ENCODE measurements around the gene HNRNPA0.

The HNRNPA0 gene

GRCh38 chr5:137754961-137755762 lies 999 bp upstream of the HNRNPA0 start:
- DNase-seq (ENCODE audit: low spot score): no peak

- no peak for DNase-seq (ENCODE audit: low spot score)
These were observed 424 bp downstream of the HNRNPA0 start for GRCh38 chr5:137753691-137754187.

DNA sequence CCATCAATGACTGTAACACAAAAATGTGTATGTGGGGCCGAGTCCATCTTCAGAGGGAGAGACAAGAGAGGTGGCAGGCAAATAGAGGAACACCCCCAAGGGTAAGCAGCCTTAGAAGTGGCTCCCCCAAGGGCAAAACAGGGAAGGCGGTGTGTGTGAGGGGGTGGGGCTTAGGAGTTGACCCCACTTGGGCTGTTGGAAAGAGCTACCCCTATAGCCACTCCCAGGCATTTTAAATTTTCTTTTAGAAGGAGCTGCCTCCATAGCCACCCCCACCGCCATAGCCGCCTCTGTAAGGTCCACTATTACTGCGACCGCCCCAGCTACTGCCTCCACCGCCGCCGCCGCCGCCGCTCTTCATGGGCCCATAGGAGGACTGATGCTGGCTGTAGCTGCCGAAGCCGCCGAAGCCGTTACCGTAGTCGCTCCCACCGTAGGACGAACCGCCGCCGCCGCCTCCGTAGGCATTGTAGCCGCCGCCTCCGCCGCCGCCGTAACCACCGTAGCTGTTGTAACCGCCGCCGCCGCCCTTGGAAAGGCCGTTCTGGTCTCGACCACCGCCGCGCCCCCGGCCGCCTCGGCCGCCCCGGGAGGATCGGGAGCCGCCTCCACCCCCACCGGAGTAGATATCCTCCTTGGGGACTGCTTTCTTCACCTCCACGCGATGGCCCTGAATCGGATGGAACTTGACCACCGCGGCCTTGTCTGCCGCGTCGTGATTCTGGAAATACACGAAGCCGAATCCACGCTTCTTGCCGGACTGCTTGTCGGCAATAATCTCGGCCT lies 1.1 kb downstream of the HNRNPA0 start:
- DNase-seq (ENCODE audit: low spot score): peak; percentile 65

DNA sequence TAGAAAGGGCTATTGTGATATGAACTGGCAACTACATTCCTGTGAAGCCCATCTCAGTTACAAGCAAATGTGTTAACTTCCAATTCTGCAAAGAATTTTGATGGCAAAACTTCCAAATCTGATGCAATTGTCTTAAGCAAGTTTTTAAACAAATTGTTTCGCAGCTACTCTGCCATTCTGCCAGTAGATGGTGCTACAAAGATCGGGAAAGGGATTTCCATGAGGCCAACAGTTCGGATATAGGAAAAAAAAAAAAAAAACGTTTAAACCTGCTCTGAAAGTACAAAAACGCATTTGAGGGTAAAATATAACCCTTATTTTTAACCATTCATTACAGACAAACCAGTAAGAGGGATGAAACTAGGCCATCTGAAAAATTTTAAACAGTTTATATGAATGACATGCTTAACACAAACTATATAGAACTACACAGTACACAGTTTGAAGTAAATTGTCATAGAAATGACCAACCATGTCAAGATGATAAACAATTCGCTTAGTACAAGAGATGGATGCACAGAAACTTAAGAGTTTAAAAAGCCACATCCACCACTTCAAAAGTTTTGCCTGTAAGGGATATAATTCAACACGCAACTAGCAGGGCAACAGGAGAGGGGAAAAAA lies 2.2 kb downstream of the HNRNPA0 start:
- no peak for DNase-seq (ENCODE audit: low spot score)

DNA sequence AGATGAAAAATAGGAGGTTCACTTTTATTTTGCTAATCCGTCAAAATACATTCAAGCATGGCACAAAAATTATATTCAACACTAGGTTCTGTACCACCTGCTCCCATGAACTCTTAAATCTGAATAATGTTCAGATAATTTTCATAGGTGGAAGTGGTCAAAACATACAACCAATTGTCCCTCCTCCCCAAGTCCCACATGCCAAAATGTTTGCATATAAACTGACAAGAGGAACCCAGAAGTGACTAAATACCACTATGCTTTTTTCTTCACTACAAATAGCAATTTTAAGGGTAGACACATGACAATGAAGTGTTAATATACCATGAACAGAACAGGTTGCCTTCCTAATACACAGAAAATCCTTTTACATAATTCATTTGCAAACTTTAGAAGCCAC lies 3.7 kb downstream of the HNRNPA0 start:
- no peak for DNase-seq (ENCODE audit: low spot score)

GRCh38 chr5:137747848-137748247 lies 6.3 kb downstream of the HNRNPA0 start:
- no peak for DNase-seq (ENCODE audit: low spot score)

DNA sequence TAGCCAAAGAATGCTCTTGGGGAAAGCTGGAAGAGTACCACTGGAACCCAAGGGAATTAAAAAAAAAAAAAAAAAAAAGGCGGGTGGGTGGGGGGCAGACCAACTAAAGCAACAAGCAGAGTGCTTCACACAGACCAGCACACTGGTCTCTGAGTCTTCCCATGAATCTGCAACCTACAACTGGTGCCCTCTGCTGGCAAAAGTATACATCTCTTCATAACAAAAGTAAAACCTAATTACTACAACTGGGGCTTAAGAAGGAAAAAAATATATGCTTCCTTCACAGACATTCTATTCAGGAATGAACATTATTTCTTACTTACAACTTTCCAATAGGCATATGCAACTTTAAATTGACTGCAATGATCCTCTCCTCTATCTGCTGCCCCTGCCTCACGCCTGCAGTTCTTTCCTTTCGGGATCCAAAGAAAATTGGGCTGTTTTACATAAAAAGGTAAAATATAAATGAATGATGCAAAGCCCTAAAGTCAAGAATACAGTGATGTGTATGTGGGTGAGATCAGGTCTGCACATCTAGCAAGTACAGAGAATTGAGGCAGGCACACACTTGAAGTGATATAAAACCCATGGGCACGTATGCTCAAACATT lies 11.0 kb downstream of the HNRNPA0 start:
- DNase-seq (ENCODE audit: low spot score): no peak

DNA sequence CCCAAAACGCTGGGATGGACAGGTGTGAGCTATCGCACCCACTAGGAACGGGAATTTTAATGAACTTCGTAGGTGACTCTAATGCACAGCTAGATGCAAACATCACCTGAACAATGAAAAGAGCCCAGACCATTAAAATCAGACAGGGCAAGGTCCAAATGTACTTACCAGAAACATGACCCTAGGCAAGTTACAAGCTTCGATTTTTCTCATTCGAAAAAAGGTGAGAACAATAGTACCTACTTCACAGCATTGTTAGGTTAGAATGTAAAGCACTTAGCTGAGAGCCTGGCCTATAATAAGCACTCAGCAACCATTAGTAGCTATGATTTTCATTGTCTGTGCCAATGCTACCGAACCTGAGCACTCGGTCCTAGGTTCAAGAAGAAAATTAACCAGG lies 12.4 kb downstream of the HNRNPA0 start:
- no peak for DNase-seq (ENCODE audit: low spot score)

DNA sequence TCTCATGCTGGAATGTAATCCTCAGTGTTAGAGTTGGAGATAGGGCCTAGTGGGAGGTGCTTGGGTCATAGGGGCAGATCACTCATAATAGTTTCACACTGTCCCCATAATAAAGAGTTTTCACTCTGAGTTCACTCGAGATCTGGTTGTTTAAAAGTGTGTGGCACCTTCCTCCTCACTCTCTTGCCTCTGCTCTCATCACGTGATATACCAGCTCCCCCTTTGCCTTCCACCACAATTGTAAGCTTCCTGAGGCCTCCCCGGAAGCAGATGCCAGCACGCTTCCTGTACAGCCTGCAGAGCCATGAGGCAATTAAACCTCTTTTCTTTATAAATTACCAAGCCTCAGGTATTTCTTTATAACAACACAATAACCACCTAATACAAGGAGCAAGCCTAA lies 14.4 kb downstream of the HNRNPA0 start:
- no peak for DNase-seq (ENCODE audit: low spot score)

- no peak for DNase-seq (ENCODE audit: low spot score)
These were observed 15.2 kb downstream of the HNRNPA0 start for GRCh38 chr5:137738947-137739346.

- no peak for DNase-seq (ENCODE audit: low spot score)
These were observed 16.6 kb downstream of the HNRNPA0 start for GRCh38 chr5:137737349-137738131.

DNA sequence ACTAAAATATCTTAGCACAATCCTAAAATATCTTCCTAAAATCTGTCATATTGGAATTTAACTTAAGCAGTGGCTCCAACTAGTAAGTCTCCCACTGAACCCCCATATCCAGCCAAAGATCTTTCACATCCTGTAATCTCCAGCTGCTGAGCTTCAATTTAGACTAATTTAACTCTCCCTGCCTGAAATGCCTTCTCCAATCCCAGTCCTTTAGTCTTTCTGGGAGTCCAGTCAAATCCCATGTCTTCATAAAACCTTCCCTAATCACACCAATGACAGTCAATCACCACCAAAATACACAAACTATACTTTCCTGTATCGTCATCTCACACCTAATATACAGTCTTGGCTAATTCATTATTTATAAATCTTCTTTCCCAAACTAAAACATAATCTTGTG lies 17.7 kb downstream of the HNRNPA0 start:
- DNase-seq (ENCODE audit: low spot score): no peak

DNA sequence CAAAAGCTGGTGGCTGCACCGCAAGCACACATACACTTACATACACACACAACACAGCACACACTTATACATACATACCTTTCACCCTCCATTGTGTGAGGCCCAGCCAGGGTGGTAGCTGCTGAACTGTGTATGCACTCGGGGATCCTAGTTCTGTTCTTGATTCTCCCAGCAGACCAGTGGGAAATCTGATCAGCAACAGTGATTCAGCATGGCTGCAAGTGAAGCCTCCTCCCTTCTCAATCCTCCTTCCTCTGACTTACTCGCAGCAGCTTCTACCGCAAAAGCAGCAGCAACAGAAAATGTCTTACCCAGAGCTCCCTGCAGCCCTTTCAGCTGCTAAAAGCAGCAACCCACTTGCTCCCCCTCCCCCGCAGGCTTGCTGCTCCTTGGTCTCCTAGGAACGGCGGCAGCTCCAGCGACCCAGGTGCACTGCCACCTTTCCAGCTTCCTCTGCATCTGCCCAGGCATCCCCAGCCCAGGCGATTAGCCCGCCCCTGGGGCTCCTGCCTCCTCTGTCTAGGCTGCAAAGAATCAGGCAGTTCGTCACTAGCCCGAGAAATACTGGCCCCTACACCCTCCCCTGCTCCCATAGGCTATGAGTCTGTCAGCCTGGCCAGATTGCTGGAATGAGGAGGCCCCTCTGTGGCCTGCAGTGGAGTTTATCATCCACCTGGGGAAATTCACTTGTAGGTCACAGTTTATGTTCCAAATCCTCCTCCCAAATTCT lies 18.4 kb downstream of the HNRNPA0 start, which contains the start of gene KLHL3:
Gene KLHL3 (minus strand): TSS at position 535 of the 730 bp plus-strand sequence. CDS start 443 bp downstream, at position 92.
- DNase-seq (ENCODE audit: low spot score): peak; percentile 70

- peak; percentile 66 for DNase-seq (ENCODE audit: low spot score)
These were observed 19.1 kb downstream of the HNRNPA0 start for GRCh38 chr5:137734962-137735554.

DNA sequence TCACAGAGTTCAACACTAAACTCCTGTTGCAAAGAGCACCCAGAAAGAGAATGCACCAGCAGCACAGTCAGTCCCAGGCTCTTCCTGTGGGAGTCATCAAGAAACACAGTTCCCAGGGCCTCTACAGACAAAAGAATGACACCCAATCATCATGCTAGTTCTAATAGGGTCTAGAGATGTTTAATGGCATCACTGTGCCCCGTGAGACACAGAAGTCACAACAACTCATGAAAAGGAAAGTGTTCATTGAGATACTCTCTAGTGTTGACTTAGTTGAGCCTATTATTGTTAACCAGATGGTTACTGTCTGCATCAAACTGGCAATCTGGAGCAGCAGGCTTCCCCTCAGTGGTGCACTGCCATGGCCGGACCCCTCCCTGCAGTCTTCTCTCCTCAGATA lies 19.8 kb downstream of the HNRNPA0 start:
- DNase-seq (ENCODE audit: low spot score): no peak

- DNase-seq (ENCODE audit: low spot score): no peak
These were observed 20.2 kb downstream of the HNRNPA0 start for GRCh38 chr5:137733922-137734321.

- DNase-seq (ENCODE audit: low spot score): no peak
These were observed 21.2 kb downstream of the HNRNPA0 start for GRCh38 chr5:137733006-137733405.

GRCh38 chr5:137731176-137731575 lies 23.0 kb downstream of the HNRNPA0 start:
- DNase-seq (ENCODE audit: low spot score): no peak

DNA sequence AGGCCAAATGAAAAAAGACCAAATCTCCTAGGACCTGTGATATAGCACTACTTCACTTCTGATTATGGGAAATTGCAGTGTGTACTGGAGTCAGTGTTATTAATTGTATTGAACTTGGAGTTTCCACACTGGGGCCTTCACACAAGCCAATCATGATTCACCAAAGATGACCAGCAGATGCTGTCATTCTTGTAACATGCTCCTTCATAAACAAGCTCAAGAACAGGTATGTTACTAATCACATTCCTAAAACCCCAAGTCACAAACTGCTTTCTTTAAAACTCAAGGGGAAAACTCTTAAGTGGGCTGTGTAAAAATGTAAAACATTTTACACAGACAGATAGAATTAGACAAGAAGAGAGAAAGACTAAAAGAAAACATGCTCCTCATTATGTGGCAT lies 23.8 kb downstream of the HNRNPA0 start:
- no peak for DNase-seq (ENCODE audit: low spot score)

GRCh38 chr5:137728048-137728447 lies 26.1 kb downstream of the HNRNPA0 start:
- DNase-seq (ENCODE audit: low spot score): no peak
